Measurements from ENCODE around the gene PPP3CA.

DNA sequence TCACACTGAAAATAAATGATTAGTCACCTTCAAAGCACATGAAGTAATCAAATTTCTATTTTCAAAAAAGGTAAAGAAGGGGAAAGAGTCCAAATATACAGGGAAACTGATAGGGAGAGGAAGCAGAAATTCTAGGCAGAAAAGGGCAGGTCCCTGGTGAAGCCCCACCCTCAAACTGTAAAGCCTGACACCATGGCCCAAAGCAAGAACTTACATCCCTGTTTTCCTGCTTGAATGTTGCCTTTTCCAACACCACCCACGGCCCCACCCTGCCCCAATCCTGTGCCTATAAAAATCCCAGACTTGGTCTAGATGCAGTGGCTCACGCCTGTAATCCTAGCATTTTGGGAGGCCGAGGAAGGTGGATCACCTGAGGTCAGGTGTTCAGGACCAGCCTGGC lies 361.8 kb downstream of the PPP3CA start:
- TF ChIP-seq POLR2A (IDR thresholded peaks at IDR 0.05; ENCODE audit: borderline replicate concordance, extremely low read depth, insufficient read depth, insufficient read length) (no peak), EZH2 (IDR thresholded peaks at IDR 0.05) (no peak)
- TF ChIP-seq, protein P1, sequence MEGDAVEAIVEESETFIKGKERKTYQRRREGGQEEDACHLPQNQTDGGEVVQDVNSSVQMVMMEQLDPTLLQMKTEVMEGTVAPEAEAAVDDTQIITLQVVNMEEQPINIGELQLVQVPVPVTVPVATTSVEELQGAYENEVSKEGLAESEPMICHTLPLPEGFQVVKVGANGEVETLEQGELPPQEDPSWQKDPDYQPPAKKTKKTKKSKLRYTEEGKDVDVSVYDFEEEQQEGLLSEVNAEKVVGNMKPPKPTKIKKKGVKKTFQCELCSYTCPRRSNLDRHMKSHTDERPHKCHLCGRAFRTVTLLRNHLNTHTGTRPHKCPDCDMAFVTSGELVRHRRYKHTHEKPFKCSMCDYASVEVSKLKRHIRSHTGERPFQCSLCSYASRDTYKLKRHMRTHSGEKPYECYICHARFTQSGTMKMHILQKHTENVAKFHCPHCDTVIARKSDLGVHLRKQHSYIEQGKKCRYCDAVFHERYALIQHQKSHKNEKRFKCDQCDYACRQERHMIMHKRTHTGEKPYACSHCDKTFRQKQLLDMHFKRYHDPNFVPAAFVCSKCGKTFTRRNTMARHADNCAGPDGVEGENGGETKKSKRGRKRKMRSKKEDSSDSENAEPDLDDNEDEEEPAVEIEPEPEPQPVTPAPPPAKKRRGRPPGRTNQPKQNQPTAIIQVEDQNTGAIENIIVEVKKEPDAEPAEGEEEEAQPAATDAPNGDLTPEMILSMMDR (IDR thresholded peaks at IDR 0.05 in 2 of 3, conservative IDR thresholded peaks at IDR 0.05 in 1 of 3; ENCODE audit: borderline replicate concordance in 1 of 3, insufficient read depth in 1 of 3, low read depth in 2 of 3, low read length in 2 of 3): no peak
- TF ChIP-seq, protein P2, sequence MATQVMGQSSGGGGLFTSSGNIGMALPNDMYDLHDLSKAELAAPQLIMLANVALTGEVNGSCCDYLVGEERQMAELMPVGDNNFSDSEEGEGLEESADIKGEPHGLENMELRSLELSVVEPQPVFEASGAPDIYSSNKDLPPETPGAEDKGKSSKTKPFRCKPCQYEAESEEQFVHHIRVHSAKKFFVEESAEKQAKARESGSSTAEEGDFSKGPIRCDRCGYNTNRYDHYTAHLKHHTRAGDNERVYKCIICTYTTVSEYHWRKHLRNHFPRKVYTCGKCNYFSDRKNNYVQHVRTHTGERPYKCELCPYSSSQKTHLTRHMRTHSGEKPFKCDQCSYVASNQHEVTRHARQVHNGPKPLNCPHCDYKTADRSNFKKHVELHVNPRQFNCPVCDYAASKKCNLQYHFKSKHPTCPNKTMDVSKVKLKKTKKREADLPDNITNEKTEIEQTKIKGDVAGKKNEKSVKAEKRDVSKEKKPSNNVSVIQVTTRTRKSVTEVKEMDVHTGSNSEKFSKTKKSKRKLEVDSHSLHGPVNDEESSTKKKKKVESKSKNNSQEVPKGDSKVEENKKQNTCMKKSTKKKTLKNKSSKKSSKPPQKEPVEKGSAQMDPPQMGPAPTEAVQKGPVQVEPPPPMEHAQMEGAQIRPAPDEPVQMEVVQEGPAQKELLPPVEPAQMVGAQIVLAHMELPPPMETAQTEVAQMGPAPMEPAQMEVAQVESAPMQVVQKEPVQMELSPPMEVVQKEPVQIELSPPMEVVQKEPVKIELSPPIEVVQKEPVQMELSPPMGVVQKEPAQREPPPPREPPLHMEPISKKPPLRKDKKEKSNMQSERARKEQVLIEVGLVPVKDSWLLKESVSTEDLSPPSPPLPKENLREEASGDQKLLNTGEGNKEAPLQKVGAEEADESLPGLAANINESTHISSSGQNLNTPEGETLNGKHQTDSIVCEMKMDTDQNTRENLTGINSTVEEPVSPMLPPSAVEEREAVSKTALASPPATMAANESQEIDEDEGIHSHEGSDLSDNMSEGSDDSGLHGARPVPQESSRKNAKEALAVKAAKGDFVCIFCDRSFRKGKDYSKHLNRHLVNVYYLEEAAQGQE (IDR thresholded peaks at IDR 0.05; ENCODE audit: low read depth): no peak

Data from HCT116 (cell line).